Fibroblast of the conjunctiva (primary cell): Measurements from ENCODE around the gene MTHFD1.

Experiments used
- DNase-seq: peaks from one replicate; pipeline ENCODE4 v3.0.0-alpha.2; 2010; ENCODE audit warnings: low read depth

MTHFD1 gene

DNA sequence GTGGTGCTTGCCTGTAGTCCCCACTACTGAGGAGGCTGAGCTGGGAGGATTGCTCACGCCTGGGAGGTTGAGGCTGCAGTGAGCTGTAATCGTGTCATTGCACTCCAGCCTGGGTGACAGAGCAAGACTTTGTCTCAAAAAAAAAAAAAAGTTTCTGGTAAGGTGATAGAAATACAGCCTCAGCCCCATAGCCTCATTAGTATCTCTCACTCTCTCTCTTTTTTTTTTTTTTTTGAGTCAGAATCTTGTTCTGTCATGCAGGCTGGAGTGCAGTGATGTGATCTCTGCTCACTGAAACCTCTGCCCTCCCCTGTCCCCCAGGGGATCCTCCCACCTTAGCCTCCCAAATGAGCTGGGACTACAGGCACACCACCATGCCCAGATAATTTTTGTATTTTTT lies 19.2 kb downstream of the MTHFD1 start:
- DNase-seq = no peak

GRCh38 chr14:64409126-64409920 lies 21.2 kb downstream of the MTHFD1 start:
- DNase-seq = no peak

GRCh38 chr14:64410084-64410774 lies 22.1 kb downstream of the MTHFD1 start:
- DNase-seq = peak; percentile 43

DNA sequence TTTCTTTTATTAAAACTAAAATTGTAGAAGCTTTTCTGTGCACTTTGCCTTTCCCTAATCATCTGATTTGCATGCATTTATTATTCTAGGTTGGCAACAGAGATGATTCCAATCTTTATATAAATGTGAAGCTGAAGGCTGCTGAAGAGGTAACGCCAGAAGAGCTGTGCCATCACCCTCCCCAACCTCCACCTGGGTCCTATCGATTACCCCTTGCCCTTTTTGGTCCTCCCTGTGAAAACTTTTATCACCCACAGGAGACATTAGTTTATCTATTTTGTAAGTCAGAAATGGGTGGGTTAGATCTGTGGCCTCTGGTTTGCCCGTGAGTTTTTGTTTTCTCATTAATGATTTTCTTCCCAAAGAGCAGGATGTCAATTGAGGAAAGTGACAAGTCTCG lies 22.8 kb downstream of the MTHFD1 start:
- DNase-seq = no peak

- DNase-seq = no peak
Observed at GRCh38 chr14:64412237-64412636, 24.1 kb downstream of the MTHFD1 start.

- no peak for DNase-seq
Observed at GRCh38 chr14:64416348-64416932, 28.3 kb downstream of the MTHFD1 start.

GRCh38 chr14:64417055-64417770 lies 29.1 kb downstream of the MTHFD1 start:
- no peak for DNase-seq

GRCh38 chr14:64417771-64418125 lies 29.6 kb downstream of the MTHFD1 start:
- DNase-seq = no peak

GRCh38 chr14:64419003-64419402 lies 30.9 kb downstream of the MTHFD1 start:
- no peak for DNase-seq

DNA sequence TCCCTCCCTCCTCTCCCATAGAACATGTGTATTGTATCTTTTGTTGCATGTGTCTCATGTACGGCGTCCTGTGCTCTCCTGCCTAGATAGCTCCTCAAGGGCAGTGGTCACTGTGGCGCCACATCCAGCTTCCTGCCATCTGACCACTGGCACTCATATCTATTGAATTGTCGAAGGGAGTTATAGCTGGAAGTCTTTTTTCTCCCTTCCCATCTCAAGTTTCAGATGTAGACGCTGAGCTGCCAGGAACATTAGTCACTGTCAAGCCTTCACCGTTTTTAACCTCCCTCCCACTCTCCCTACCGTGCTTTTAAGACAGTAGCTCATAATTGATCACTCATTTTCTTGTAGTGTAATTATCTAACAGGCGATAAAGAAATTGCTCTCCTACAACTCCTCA lies 33.0 kb downstream of the MTHFD1 start:
- DNase-seq = peak; percentile 61

DNA sequence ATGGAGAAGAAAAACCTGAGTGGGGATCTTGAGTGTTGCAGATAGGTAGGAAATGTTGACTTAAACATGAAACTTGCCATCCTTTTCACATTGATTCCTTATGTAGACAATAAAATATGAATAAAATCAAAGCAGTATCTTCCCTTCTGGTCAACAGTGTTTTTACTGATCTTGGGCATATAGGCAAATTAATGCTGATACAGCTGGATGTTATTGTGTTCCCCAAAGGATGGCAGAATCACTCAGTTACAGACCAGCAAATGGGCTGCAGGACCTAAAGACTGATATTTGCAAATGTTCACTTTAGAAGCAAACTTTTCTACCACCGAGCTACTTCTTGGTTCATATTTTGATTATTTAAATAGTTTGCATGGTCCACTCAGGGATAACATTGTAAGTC lies 33.9 kb downstream of the MTHFD1 start:
- no peak for DNase-seq

DNA sequence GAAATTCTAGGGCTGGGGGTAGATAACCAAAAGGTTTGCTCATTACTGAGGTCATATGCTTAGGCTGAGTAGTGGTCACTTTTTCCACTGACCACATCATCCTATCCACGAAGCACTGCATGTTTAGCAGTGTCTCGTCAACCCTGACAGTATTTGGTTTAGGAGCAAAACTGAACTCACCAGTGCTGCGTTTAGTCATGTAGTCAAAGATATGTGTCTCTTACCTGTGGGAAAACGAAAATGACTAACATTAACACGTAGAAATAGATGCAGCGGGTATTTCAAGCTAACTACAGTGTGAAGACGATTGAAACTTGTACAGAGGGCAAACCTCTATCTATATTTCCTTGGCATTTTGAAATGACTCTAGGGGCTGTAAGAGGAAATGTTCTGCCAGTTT lies 34.6 kb downstream of the MTHFD1 start:
- DNase-seq = no peak

DNA sequence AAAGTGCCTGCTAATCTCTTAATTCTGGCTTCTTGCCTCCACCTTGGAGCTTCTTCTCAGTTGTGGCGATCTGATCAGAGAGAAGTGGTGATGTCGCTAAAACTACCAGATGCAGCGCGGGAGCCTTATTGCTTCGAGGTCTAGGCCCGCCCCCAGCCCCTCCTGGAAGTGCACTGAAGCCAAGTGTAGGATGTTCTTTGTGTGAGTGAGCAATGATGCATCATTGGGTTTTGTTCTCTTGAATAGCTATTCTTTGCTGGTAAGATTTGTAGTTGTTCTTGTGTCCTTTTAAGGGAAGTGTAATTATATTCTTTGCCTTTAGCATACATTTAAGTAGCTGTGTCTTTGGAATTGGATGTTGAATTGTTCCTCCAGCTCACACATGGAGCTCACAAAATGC lies 35.8 kb downstream of the MTHFD1 start:
- no peak for DNase-seq

- DNase-seq = no peak
Observed at GRCh38 chr14:64434528-64434927, 46.4 kb downstream of the MTHFD1 start.

- DNase-seq = peak; percentile 65
Observed at GRCh38 chr14:64438181-64438841, 50.2 kb downstream of the MTHFD1 start.

DNA sequence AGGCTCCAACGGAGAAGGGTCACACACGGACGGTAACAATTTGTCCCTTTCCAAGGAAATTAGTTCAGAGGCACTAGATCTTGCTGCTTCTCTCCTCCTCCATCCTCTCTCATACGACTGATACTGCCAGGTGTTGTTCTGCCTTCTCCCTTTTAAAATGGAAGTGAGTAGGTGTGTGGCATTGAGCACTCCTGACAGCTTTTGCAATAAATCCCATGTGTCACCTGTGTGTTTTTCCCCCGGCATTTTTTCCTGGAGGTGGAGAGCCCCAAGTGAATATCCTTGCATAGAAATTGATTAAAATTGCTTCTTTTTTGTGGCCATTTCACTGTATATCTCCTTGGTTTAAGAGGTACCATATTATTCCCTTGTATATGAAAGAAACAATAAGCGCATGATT lies 51.0 kb downstream of the MTHFD1 start:
- DNase-seq = no peak

- DNase-seq = peak; percentile 51
Observed at GRCh38 chr14:64440494-64440893, 52.3 kb downstream of the MTHFD1 start.

DNA sequence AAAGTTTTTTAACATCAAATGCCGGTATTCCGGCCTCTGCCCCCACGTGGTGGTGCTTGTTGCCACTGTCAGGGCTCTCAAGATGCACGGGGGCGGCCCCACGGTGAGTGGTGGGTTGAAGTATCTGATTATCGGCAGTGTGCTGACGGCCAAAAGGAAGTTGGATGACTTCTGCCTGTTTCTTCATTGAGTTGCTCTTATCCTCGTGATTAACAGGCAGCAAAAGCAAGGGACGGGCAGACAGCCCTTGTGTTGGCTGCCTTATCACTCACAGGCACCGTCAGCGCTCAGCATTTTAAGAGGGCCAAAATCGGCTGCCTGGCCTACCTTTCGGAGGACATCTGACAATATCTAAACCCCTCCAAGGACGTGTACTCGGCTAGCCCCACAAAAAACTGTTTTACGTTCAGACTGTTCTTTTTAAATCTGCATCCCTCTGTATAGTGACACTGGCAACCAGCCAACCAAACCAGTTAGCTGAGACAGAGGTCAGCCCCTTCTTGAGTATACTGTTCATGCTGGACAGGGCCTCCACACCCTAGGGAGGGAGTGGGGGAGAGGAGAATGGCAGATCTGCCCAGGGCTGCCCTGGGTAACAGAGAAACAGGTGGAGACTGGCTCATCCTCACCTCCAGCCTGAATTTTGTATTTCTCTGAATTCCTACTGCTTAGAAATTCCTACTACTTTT lies 54.3 kb downstream of the MTHFD1 start:
- no peak for DNase-seq

DNA sequence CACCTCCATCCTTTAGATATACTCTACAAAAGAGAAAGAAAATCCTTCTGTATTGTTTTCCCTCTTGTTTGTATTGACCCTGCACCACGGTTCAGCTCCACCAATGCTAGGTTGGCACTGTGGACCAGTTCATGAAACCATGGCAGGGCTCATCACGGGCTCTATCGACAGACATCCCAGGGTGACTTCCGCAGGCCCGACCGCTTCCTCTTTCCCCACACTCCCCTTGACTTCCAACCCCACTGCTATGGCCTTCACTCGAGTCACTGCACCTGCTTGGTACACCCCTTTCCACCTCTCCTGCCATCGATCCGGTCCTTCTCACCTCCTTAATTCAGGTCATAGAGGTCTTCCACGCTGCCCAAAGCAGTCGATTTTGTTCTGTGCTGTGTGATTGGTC lies 56.0 kb downstream of the MTHFD1 start:
- no peak for DNase-seq

DNA sequence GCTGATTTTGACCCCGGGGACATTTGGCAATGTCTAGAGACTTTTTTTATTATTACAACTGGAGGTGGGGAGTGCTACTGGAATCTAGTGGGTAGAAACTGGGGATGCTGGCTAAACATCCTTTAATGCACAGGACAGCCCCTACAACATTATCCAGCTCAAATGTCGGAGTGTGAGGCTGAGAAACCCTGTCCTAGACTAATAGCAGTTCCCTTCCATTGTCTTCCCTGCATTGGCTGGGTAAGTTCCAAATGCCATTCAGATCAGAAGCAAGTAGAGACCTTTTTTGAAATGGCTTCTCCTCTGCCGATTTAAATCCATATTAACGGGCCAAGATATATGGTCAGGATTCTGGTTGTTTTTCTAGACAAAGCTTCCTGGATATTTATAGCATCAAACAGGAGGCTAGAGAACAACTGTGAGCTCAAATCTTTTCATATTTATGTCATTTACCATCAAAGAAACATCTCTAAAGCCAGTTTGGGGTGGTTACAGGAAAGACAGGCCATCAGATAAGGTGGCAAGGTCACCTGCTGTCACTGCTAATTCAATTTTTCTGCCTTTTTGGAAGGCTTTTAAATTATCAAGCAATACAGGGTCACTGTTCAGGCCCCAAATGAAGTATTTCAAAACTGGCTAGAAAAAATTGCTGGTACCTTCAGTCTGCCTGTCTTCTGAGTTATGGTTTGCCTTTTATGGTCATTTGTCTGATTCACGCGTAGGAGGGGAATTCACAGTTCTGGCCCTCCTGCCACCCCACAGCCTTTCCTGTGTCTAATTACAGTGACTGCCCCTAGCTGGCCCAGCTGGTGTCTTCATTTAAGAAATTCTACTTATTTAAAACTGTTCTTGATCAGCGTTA lies 57.1 kb downstream of the MTHFD1 start:
- DNase-seq = peak; percentile 37
